Measurements from ENCODE around the gene KIF5A.

DNA sequence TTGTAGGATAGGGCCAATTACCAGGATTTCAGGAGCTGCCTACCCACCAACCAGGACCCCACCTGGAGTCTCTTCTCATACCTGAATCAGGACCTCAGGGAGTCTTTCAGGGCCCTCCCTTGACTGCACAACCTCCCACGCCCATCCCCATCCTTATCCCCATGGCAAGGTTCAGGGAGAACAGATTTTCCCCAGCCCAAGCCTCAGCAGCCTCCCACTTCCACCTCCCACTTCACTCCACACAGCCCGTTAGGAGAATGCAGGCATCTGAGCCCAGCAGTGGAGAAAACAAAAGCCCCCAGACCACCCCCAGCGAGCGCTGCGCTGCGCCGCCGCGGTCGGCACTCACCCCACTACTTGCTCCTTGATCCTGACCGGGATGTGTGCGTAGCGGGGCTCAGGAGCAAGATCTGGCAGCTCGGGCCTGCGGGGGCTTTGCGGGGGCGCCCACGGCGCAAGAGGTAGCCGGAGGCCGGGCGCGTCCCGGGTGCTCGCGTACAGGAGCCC is 81.8 kb downstream of the KIF5A start:
- TF ChIP-seq POLR2A (IDR thresholded peaks at IDR 0.05), result no peak
- TF ChIP-seq, protein P1, sequence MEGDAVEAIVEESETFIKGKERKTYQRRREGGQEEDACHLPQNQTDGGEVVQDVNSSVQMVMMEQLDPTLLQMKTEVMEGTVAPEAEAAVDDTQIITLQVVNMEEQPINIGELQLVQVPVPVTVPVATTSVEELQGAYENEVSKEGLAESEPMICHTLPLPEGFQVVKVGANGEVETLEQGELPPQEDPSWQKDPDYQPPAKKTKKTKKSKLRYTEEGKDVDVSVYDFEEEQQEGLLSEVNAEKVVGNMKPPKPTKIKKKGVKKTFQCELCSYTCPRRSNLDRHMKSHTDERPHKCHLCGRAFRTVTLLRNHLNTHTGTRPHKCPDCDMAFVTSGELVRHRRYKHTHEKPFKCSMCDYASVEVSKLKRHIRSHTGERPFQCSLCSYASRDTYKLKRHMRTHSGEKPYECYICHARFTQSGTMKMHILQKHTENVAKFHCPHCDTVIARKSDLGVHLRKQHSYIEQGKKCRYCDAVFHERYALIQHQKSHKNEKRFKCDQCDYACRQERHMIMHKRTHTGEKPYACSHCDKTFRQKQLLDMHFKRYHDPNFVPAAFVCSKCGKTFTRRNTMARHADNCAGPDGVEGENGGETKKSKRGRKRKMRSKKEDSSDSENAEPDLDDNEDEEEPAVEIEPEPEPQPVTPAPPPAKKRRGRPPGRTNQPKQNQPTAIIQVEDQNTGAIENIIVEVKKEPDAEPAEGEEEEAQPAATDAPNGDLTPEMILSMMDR (IDR thresholded peaks at IDR 0.05), result no peak
